Stimulated activated CD8-positive, alpha-beta memory T cell treated with anti-CD3 and anti-CD28 coated beads, Interleukin-15, amount 100 ng/mL, for 24 hours (primary cell): ENCODE data around the gene F12.

Source experiments
- DNase-seq: peaks from one replicate; pipeline ENCODE4 v3.0.0-alpha.2; 2020; ENCODE audit warnings: low read depth

The F12 gene

DNA sequence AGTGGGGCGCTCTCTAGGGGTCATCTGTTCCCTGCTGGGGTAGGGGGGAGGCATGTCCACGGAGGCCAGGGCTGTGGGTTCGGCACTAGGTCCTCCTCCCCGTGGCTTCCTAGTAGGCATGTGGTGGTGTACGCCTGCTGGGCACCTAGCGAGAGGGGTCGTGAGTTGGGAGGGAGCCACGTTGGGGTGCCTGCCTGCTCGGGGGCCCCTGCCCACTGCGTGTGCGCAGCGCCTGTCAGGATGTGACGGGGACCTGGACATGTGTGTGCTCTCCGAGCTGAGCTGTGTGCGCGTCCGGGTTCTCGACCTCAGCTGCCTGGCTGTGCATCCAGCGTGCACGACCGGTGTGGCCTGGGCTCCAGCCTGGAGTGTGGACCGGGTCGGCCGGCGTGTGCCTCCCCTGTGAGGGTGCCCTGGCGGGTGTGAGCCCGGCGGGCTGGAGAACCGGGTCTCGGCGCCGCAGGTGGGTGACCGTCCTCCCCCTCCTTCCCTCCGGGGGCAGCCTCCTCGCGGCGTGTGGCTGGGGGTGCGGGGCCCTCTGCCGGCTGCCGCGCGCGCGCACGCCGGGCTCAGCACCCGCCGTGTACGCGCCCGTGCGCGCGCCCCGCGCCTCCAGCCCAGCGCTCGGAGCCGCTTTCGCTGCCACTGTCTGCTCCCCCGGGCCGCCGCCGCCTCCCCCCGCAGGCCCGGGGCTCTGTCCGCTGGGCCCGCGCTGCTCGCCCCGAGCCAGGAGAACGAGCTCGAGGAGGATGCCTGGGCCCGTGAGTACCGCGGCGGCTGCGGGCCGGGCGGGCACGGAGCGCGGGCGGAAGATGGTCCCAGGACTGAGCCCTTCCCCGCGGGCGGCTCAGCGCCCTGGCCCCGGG, 37.1 kb upstream of the F12 start, which contains the start of gene PRR7:
Gene PRR7, plus strand, starts transcription at position 615 of the 866 bp plus-strand sequence. CDS start 8,254 bp downstream, outside the sequence.
- DNase-seq = no peak

DNA sequence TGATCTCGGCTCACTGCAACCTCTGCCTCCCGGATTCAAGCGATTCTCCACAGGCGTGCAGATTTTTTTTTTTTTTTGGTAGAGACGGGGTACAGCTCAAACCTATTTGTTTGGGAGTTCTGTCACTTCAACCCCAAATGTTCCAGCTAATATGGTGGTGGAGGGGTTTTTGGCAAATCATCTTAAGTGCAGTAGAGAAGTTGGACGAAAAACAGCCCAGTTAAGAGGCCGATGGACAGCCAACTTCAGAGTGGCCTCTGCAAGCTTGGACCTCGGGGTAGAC, 36.5 kb upstream of the F12 start:
- no peak for DNase-seq

GRCh38 chr5:177445052-177445916, 35.9 kb upstream of the F12 start:
- no peak for DNase-seq

- no peak for DNase-seq
Measured at GRCh38 chr5:177444106-177445051, 35.0 kb upstream of the F12 start.

DNA sequence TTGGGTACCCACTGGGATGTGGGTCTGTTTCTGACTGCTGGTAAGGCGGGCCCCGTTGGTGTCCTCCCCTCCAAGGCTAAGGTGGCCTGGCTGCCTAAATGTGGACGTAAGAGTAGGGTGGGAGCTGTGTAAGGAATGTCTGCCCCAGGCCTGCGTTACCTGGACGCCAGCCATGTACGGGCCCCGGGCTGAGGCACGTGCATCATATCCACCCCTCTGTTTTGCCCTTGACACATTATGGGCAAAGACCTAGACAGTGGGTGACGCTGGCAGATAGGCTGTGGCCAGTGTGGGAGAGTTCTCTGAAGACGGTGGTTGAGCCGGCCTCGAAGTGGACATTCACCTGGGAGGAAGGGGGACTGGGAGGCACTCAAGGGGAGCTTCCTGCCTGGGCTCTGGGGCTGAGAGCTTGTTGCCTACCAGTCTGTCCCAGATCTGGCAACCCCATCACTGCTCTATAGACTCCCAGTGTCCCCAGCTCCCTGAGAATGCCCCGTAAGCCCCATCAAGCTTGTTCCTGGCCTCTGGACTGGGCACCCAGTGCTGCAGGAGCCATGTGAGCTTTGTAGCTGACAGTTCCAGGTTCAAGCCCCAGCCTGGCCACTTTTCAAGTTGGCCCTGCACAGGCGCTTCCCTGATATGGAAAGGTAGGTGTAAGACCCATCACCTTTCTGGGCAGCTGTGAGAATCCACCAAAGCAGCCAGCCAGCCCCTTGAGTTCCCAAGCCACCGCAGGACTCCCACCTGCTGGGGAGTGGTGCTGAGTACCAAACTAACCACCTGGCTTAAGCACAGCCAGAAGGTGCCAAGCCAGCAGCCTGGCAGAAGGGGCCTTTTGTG, 34.0 kb upstream of the F12 start:
- DNase-seq = no peak

GRCh38 chr5:177442066-177442826, 32.9 kb upstream of the F12 start:
- no peak for DNase-seq

GRCh38 chr5:177440990-177441780, 31.8 kb upstream of the F12 start:
- no peak for DNase-seq

GRCh38 chr5:177440211-177440989, 31.0 kb upstream of the F12 start:
- no peak for DNase-seq

DNA sequence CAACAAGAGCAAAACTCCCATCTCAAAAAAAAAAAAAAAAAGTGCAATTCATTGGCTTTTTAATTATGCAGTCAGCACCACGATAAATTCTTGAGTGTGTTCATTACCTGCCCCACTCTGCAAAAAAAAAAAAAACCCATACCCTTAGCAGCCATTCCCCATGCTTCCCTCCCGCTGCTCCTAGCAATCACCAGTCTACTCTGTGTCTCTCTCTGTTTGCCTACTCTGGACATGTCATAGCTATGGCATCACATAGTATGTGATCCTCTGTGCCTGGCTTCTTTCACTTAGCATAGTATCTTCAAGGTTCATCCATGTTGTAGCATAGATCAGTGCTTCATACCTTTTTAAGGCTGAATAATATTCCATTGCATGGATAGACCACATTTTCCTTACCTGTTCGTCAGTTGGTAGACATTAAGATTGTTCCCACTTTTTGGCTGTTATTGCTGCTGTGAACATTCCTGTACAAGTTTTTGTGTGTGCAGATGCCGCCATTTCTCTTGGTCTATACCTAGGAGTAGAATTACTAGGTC, 30.2 kb upstream of the F12 start:
- DNase-seq = no peak

DNA sequence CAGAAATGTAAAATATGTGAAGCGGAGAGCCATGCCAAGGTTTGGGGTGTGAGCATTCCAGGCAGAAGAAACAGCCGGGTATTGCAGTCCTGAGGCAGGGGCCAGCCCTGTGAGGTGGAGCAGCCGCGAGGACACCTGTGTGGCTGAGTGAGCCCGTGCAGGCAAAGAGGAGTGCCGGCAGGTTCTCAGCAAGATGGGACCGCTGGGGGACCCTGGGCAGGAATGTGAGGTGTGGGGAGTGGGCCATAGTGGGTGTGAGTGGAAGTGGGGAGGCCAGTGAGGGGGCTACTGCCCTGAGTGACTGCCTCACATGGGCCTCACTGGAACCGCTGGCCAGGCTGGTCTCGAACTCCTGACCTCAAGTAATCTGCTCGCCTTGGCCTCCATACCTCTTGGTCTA, 29.1 kb upstream of the F12 start:
- DNase-seq = no peak

GRCh38 chr5:177437623-177438022, 28.3 kb upstream of the F12 start:
- no peak for DNase-seq

DNA sequence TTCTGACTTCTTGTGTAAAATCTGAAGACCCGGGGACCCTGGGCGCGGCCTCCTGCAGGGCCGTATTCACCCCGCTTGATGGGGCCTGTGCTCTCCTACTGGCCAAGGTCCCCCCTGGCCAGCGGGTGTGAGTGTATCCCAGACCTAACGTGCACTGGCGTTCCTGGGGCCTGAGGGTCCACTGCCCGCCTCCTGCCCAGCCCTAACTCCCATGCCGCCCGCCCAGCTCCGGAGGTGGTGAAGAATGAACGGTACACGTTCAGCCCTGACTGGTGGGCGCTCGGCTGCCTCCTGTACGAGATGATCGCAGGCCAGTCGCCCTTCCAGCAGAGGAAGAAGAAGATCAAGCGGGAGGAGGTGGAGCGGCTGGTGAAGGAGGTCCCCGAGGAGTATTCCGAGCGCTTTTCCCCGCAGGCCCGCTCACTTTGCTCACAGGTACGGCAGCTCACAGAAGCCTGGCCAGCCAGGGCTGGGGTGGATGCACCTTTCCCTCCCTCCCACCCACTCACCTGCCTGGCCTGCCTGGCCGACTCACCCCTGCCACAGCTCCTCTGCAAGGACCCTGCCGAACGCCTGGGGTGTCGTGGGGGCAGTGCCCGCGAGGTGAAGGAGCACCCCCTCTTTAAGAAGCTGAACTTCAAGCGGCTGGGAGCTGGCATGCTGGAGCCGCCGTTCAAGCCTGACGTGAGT, 26.6 kb upstream of the F12 start:
- no peak for DNase-seq

GRCh38 chr5:177434942-177435738, 25.8 kb upstream of the F12 start:
- no peak for DNase-seq

- no peak for DNase-seq
Measured at GRCh38 chr5:177434437-177434836, 25.1 kb upstream of the F12 start.

- DNase-seq = no peak
Measured at GRCh38 chr5:177433658-177434217, 24.4 kb upstream of the F12 start.

- no peak for DNase-seq
Measured at GRCh38 chr5:177432839-177433657, 23.7 kb upstream of the F12 start.
